MCF 10A (cell line): ENCODE data around the gene NCMAP. TPM values are rescaled to one million over a fixed set of nuclear protein-coding genes. Genes with fewer than 3 reads are reported as not detected.

Source experiments
- BruUV-seq: library from RNA; stranded (reverse); fragments of 400-500 nt; replicated peaks from 2 replicates; lab custom pipeline; 2021; lab: Mats Ljungman, UMichigan
- CTCF ChIA-PET: fragments of 300-600 bp; sonication (Branson Sonifier 250); formaldehyde crosslinking; extraction: SDS; loops from one replicate; lab custom pipeline; 2021; ENCODE audit warnings: antibody characterized with exemption, inconsistent platforms; lab: Yijun Ruan, JAX
- POLR2A ChIA-PET: fragments of 300-600, 350-650 bp; sonication (Branson Sonifier 250); formaldehyde crosslinking; extraction: SDS; loops from one replicate; lab custom pipeline; 2020; ENCODE audit warnings: antibody characterized with exemption, inconsistent platforms; lab: Yijun Ruan, JAX
- DNase-seq: peaks from one replicate; pipeline ENCODE4 v3.0.0-alpha.2; 2018; ENCODE audit not compliant: unreplicated experiment
- H3K27ac Mint-ChIP-seq: one replicate; pipeline ENCODE4 v1.8.0; 2022; ENCODE audit warnings: mild to moderate bottlenecking, low read depth, mixed read lengths; ENCODE audit not compliant: unreplicated experiment
- H3K27me3 Mint-ChIP-seq: one replicate; pipeline ENCODE4 v1.8.0; 2022; ENCODE audit warnings: mixed read lengths; ENCODE audit not compliant: insufficient read depth, unreplicated experiment
- H3K36me3 Mint-ChIP-seq: one replicate; pipeline ENCODE4 v1.8.0; 2022; ENCODE audit warnings: mild to moderate bottlenecking, moderate library complexity, mixed read lengths; ENCODE audit not compliant: insufficient read depth, unreplicated experiment
- H3K4me1 Mint-ChIP-seq: one replicate; pipeline ENCODE4 v1.8.0; 2022; ENCODE audit warnings: mixed read lengths; ENCODE audit not compliant: insufficient read depth, unreplicated experiment
- H3K4me3 Mint-ChIP-seq: one replicate; pipeline ENCODE4 v1.8.0; 2022; ENCODE audit warnings: mild to moderate bottlenecking, moderate library complexity, mixed read lengths; ENCODE audit not compliant: unreplicated experiment
- H3K9me3 Mint-ChIP-seq: one replicate; pipeline ENCODE4 v1.8.0; 2022; ENCODE audit warnings: mixed read lengths; ENCODE audit not compliant: unreplicated experiment
- intact Hi-C: fragments of 100-400 bp; cut with micrococcal nuclease; formaldehyde crosslinking; loops from 2 replicates; pipeline ENCODE4 v1.14.1; 2022
- total RNA-seq: library from RNA; stranded (reverse); gene quantifications from 2 replicates; pipeline ENCODE4 v1.2.3, GENCODE V29; 2022
- TF ChIP-seq, protein P1 (sequence below): fragments of 200-600 bp; IDR thresholded peaks from one replicate; pipeline ENCODE4 v1.8.0; 2022; ENCODE audit warnings: antibody characterized with exemption, mild to moderate bottlenecking; ENCODE audit not compliant: unreplicated experiment

NCMAP gene
- total RNA-seq, 1 experiment from 2014 or later, result not detected

GRCh38 chr1:24591781-24592180, 35.9 kb downstream of the NCMAP start:
- ChIA-PET POLR2A (interaction anchor here (0.9 kb wide), 1 partner anchor 12 kb away, joined by 3 read pairs; no protein-coding TSS in a partner anchor), CTCF (interaction anchor here (0.6 to 2.6 kb wide), 5 partner anchors 12 to 676 kb away, joined by 3 to 9 read pairs (median 4); no protein-coding TSS in a partner anchor)
- TF ChIP-seq, protein P1, sequence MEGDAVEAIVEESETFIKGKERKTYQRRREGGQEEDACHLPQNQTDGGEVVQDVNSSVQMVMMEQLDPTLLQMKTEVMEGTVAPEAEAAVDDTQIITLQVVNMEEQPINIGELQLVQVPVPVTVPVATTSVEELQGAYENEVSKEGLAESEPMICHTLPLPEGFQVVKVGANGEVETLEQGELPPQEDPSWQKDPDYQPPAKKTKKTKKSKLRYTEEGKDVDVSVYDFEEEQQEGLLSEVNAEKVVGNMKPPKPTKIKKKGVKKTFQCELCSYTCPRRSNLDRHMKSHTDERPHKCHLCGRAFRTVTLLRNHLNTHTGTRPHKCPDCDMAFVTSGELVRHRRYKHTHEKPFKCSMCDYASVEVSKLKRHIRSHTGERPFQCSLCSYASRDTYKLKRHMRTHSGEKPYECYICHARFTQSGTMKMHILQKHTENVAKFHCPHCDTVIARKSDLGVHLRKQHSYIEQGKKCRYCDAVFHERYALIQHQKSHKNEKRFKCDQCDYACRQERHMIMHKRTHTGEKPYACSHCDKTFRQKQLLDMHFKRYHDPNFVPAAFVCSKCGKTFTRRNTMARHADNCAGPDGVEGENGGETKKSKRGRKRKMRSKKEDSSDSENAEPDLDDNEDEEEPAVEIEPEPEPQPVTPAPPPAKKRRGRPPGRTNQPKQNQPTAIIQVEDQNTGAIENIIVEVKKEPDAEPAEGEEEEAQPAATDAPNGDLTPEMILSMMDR, result no peak
- H3K4me1 Mint-ChIP-seq, result peaks cover 14% of the 10 kb centered on the region
- no peaks in the 10 kb centered on the region for H3K9me3 Mint-ChIP-seq
- H3K27me3 Mint-ChIP-seq, result no peaks in the 10 kb centered on the region
- no peaks in the 10 kb centered on the region for H3K36me3 Mint-ChIP-seq
- DNase-seq, result no peak
- no peak overlapping the region for H3K4me3 Mint-ChIP-seq
- no TSS peak for BruUV-seq
- intact Hi-C loops, result loop anchor here (5.0 kb wide), 1 partner anchor 46 kb away; no protein-coding TSS in a partner anchor
- no peak overlapping the region for H3K27ac Mint-ChIP-seq

DNA sequence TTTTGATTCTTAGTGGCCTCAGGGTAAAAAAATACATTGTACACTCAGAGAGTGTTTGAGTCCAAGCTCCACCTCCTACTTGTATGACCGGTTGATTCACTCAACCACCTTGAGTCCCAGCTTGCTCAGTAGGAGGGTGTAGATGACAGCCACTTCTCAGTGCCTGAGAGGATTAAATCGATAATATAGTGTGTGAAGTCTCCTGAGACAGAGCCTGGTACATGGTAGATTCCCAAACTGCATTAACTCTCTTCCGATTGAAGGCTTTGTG, 38.4 kb downstream of the NCMAP start:
- H3K36me3 Mint-ChIP-seq, result no peaks in the 10 kb centered on the region
- H3K4me3 Mint-ChIP-seq, result no peak overlapping the region
- no peaks in the 10 kb centered on the region for H3K27me3 Mint-ChIP-seq
- no peaks in the 10 kb centered on the region for H3K9me3 Mint-ChIP-seq
- peaks cover 14% of the 10 kb centered on the region for H3K4me1 Mint-ChIP-seq
- BruUV-seq, result no TSS peak
- TF ChIP-seq, protein P1, result no peak
- intact Hi-C loops, result loop anchor here (5.0 kb wide), 1 partner anchor 43 kb away; no protein-coding TSS in a partner anchor
- POLR2A ChIA-PET, result interaction anchor here (0.6 to 1.6 kb wide), 2 partner anchors 37 to 42 kb away, joined by 3 read pairs; no protein-coding TSS in a partner anchor
- H3K27ac Mint-ChIP-seq, result no peak overlapping the region
- CTCF ChIA-PET, result interaction anchor here (0.6 to 1.5 kb wide), 4 partner anchors 24 to 217 kb away, joined by 3 to 4 read pairs (median 4); no protein-coding TSS in a partner anchor
- peak; percentile 7 for DNase-seq

DNA sequence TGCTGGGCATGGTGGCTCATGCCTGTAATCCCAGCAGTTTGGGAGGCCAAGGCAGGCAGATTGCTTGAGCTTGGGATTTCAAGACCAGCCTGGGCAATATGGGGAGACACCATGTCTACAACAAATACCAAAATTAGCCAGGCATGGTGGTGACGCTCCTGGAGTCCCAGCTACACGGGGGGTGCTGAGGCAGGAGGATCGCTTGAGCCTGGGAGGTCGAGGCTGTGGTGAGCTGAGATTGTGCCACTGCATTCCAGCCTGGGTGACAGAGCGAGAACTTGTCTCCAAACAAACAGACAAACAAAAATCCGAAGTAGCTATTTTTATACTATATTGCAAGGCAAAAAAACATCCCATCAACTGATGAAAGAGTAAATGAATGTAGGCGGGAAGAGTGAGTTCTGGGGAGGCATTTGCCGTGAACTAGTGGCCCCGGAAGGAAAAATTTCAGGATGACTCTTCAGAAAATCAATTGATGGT, 40.6 kb downstream of the NCMAP start:
- Mint-ChIP-seq H3K27ac (no peak overlapping the region), H3K36me3 (no peaks in the 10 kb centered on the region), H3K4me3 (no peak overlapping the region), H3K27me3 (no peaks in the 10 kb centered on the region), H3K4me1 (peaks cover 12% of the 10 kb centered on the region), H3K9me3 (no peaks in the 10 kb centered on the region)
- BruUV-seq, result no TSS peak
- TF ChIP-seq, protein P1, result no peak
- DNase-seq, result no peak
- ChIA-PET POLR2A (interaction anchor here (0.7 kb wide), 1 partner anchor 10 kb away, joined by 3 read pairs; no protein-coding TSS in a partner anchor), CTCF (interaction anchor here (0.5 to 1.6 kb wide), 3 partner anchors 9 to 145 kb away, joined by 3 to 15 read pairs (median 3); no protein-coding TSS in a partner anchor)
- intact Hi-C loops, result no loop called here

- Mint-ChIP-seq H3K27me3 (no peaks in the 10 kb centered on the region), H3K27ac (no peak overlapping the region), H3K4me1 (no peaks in the 10 kb centered on the region), H3K4me3 (no peak overlapping the region), H3K36me3 (no peaks in the 10 kb centered on the region), H3K9me3 (no peaks in the 10 kb centered on the region)
- TF ChIP-seq, protein P1, result no peak
- intact Hi-C loops, result no loop called here
- CTCF ChIA-PET, result interaction anchor here (0.6 kb wide), 1 partner anchor 194 kb away, joined by 3 read pairs; no protein-coding TSS in a partner anchor
- no peak for DNase-seq
- no TSS peak for BruUV-seq
- POLR2A ChIA-PET, result no interaction called here
These were observed 43.4 kb downstream of the NCMAP start for GRCh38 chr1:24599265-24599664.
